Activated effector memory CD4-positive, alpha-beta T cell treated with Interleukin-2 at 50 U/mL for 16 hours (primary cell): ENCODE results near the gene DDIAS.
"Not testable (repeated sequence)": the region's sequence is repeated elsewhere in the genome, so short reads cannot be mapped to it uniquely, and the experiment has no call there.

Source experiments
- DNase-seq: peaks from one replicate; pipeline ENCODE4 v3.0.0-alpha.2; 2020

DDIAS gene

GRCh38 chr11:82892611-82893169, 8.8 kb upstream of the DDIAS start:
- DNase-seq = no peak

GRCh38 chr11:82895437-82896091, 6.0 kb upstream of the DDIAS start:
- no peak for DNase-seq

- DNase-seq = no peak
These were observed 5.4 kb upstream of the DDIAS start for GRCh38 chr11:82896183-82896582.

GRCh38 chr11:82898241-82898640, 3.3 kb upstream of the DDIAS start:
- DNase-seq = no peak

GRCh38 chr11:82899186-82899820, 2.2 kb upstream of the DDIAS start:
- DNase-seq = no peak

- DNase-seq = no peak
These were observed 1.6 kb upstream of the DDIAS start for GRCh38 chr11:82899957-82900276.

- peak; percentile 91 for DNase-seq
These were observed 1.0 kb upstream of the DDIAS start, which contains the start of gene PRCP for GRCh38 chr11:82900277-82901164. Gene PRCP (minus strand): TSS chr11:82900430. CDS start chr11:82900402, 28 bp downstream.

GRCh38 chr11:82901922-82902485, 468 bp downstream of the DDIAS start:
- no peak for DNase-seq

- DNase-seq = no peak
These were observed 1.3 kb downstream of the DDIAS start for GRCh38 chr11:82902880-82903279.

GRCh38 chr11:82903843-82904586, 2.5 kb downstream of the DDIAS start:
- no peak for DNase-seq

GRCh38 chr11:82906236-82906635, 4.7 kb downstream of the DDIAS start:
- no peak for DNase-seq

- DNase-seq = no peak
These were observed 5.4 kb downstream of the DDIAS start for GRCh38 chr11:82906931-82907330.

- no peak for DNase-seq
These were observed 5.8 kb downstream of the DDIAS start for GRCh38 chr11:82907371-82907770.

GRCh38 chr11:82908311-82908710, 6.8 kb downstream of the DDIAS start:
- no peak for DNase-seq

- no peak for DNase-seq
These were observed 7.6 kb downstream of the DDIAS start for GRCh38 chr11:82909015-82909640.

- DNase-seq = not testable (repeated sequence)
These were observed 18.2 kb downstream of the DDIAS start for GRCh38 chr11:82919786-82920185.

GRCh38 chr11:82920227-82920626, 18.7 kb downstream of the DDIAS start:
- DNase-seq = not testable (repeated sequence)

- DNase-seq = not testable (repeated sequence)
These were observed 21.0 kb downstream of the DDIAS start for GRCh38 chr11:82922396-82923173.

- no peak for DNase-seq
These were observed 23.1 kb downstream of the DDIAS start for GRCh38 chr11:82924522-82925224.

GRCh38 chr11:82927264-82927880, 25.8 kb downstream of the DDIAS start:
- DNase-seq = no peak
